Activated CD4-positive, alpha-beta T cell treated with anti-CD3 and anti-CD28 coated beads, Interleukin-2, amount 50 U/mL, for 1 hour (primary cell): ENCODE data around the gene SUSD5.
A peak's percentile ranks its signal among the peaks of the same experiment; 100 is the strongest.
"Not testable (repeated sequence)": the region's sequence is repeated elsewhere in the genome, so short reads cannot be mapped to it uniquely, and the experiment has no call there.

Source experiments
- DNase-seq: peaks from one replicate; pipeline ENCODE4 v3.0.0-alpha.2; 2020

Gene SUSD5

GRCh38 chr3:33146791-33147445 lies 71.7 kb downstream of the SUSD5 start:
- no peak for DNase-seq

DNA sequence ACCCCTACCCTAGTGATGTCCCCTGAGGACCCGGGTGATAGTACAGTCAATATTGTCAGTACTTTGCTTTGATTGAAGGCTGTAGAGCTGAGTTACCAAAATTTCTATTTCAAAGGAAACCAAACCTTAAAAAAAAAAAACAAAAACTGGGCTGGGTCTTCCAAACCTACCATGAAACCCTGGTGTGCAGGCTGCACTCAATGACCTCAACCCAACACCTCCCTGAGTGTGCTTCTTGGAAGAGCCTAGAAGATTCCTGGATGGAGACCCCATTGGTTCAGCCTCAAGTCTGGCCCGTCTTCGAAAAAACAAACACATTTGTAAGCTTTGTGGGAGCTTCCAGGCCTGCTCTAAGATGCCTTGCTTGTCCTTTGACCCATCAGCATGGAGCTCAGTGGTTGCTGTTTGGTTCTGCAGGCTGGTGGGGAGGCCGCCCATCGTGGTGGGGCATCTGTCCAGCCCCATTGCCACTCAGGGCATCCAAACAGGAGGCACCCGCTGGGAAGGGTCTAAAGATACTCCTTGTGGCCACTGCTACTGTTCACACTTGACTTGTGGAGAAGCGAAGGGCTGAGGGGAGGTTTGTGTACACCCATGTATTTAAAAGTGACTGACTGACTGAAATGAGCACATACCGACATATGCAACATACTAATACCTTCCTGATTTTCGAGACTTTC lies 72.6 kb downstream of the SUSD5 start:
- no peak for DNase-seq

- no peak for DNase-seq
Measured at GRCh38 chr3:33145221-33145900, 73.2 kb downstream of the SUSD5 start.

- peak; percentile 10 for DNase-seq
Measured at GRCh38 chr3:33144433-33144832, 74.2 kb downstream of the SUSD5 start.

GRCh38 chr3:33141006-33141405 lies 77.6 kb downstream of the SUSD5 start:
- no peak for DNase-seq

GRCh38 chr3:33139996-33140395 lies 78.6 kb downstream of the SUSD5 start:
- DNase-seq = no peak

DNA sequence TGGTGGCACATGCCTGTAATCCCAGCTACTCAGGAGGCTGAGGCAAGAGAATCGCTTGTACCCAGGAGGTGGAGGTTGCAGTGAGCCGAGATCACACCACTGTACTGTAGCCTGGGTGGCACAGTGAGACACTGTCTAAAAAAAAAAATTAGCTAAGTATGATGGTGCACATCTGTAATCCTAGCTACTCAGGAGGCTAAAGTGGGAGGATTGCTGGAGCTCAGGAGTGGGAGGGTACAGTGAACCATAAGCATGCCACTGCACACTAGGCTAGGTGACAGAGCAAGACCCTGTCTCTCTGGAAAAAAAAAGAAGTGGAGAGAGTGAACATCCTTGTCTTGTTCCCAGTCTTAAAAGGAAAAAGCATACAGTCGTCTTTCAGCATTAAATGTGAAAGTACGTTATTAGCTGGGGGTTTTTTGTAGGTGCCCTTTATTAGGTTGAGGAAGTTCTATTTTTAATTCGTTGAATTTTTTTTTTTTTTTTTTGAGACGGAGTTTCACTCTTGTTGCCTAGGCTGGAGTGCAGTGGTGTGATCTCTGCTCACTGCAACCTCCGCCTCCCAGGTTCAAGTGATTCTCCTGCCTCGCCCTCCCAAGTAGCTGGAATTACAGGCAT lies 79.5 kb downstream of the SUSD5 start:
- DNase-seq = not testable (repeated sequence)

DNA sequence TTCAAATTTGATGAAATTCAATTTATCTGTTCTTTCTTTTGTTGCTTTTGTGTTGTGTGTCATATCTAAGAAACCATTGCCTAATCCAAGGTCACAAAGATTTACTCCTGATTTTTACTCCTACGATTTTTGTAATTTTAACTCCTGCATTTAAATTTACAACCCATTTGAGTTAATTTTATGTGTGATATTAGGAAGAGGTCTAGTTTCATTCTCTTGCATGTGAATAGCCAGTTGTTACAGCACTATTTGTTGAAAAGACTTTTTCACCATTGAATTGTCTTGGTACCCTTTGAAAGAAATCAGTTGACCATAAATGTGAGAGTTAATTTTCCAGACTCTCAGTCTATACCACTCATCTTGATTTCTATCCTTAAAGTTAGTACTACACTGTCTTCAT lies 80.9 kb downstream of the SUSD5 start:
- DNase-seq = no peak

GRCh38 chr3:33134026-33134625 lies 84.5 kb downstream of the SUSD5 start:
- no peak for DNase-seq

DNA sequence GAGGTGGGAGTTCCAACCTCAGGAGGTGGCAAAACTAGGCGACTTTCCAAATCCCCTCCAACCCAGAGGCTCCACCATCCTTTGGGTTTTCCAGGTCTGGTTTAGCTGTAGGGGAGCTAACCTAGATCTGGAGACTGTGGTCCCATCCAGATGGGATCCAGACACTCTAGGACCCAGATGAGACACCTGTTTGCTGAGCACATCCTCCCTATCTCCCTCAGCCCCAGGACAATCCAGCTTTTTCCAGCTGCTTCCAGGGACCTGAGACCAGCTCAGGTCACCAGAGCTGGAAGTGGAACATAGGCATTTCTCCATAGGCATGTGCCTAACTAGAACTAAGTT lies 86.6 kb downstream of the SUSD5 start:
- DNase-seq = no peak

- DNase-seq = peak; percentile 14
Measured at GRCh38 chr3:33131331-33132018, 87.1 kb downstream of the SUSD5 start.

DNA sequence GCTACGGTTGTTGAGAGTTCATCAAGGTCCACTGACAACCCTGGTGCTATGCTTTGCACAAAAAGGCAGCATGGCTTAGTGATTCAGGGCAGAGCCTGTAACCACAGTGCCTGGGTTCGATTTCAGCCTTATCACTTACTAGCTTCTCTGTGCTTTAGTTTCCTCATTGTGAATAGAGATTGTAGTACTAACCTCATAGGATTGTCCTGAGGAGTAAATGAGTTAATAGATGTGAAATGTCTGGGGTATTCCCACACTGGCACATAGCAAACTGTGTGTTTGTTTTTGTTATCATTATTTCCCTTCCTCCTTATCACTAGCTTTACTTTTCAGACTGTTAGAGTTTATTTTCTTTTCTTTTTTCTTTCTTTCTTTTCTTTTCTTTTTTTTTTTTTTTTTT lies 88.5 kb downstream of the SUSD5 start:
- no peak for DNase-seq

- no peak for DNase-seq
Measured at GRCh38 chr3:33128706-33129105, 89.9 kb downstream of the SUSD5 start.

DNA sequence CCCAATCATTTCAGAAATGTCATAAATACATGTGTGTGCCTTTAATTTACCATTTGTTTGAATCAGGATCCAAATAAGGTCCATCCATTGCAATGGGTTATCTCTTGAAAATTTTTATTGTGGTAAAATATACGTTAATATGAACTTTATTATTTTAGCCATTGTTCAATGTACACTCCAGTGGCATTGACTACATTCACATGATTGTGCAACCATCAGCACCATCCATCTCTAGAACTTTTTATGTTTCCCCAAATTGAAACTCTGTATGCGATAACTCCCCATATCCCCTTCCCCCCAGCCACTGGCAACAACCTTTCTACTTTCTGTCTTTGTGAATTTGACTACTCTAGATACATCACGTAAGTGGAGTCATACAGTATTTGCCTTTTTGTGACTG lies 92.8 kb downstream of the SUSD5 start:
- no peak for DNase-seq

GRCh38 chr3:33124638-33125037 lies 94.0 kb downstream of the SUSD5 start:
- no peak for DNase-seq

DNA sequence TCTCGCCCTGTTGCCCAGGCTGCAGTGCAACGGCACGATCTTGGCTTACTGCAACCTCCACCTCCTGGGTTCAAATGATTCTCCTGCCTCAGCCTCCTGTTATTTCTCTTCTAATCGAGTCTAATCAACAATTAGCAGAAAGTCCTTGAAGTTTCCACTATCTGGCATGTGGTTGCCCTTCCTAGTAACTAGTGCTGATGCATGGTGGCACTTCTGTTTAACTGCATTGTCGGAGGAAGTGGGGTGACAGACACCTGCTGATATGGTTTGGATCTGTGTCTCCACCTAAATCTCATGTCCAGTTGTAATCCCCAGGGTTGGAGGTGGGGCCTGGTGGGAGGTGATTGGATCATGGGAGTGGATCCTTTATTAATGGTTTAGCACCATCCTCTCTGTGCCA lies 95.6 kb downstream of the SUSD5 start:
- no peak for DNase-seq

GRCh38 chr3:33119891-33120290 lies 98.7 kb downstream of the SUSD5 start:
- DNase-seq = no peak

DNA sequence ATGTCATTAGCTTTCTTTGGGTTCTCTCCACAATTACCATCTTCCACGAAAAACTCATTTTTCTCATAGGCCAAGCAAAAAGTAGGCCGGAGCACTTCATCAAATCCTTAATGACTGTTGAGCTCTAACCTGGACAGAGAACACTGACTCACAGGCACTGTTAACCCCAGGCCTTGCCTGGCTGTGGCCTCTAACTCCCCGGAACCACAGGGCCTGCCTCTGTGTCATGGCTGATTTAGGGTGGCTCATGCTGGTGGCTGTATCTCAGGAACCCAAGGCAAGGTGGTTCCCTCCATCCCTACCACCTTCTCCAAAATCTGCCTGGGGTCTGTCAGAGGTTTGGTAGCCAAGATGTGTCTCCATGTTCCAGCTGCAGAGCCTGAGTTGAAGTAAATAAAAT lies 101.1 kb downstream of the SUSD5 start:
- DNase-seq = no peak

DNA sequence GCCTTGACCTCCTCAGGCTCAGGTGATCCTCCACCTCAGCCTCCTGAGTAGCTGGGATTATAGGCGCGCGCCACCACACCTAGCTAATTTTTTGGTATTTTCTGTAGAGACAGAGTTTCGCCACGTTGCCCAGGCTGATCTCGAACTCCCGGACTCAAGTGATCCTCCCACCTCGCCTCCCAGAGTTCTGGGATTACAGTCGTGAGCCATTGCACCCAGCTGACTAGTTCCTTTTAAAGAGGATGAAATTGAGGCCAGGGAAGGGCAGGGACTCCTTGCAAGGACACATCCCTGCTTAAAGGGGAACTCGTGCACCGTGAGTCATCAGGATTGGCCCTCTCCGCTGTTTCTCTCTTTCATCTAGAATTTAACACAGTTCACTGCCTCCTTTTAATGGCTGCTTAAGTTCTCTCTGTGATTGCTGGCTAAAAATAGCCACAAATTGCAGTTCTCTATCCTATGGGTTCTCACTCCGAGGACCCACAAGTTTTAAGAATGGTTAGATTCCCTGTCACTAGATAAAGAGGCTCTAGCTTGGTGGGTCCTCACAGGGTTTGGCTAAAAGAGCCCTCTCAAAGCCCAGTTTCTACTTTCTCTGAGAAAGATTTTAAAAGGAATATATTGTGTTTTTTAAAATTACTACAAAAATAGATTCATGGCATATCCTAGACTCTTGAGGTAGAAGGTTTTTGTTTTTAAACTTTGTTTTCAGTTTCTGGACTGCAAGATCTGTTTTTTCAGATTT lies 103.4 kb downstream of the SUSD5 start:
- no peak for DNase-seq

- no peak for DNase-seq
Measured at GRCh38 chr3:33114622-33115023, 104.0 kb downstream of the SUSD5 start.

DNA sequence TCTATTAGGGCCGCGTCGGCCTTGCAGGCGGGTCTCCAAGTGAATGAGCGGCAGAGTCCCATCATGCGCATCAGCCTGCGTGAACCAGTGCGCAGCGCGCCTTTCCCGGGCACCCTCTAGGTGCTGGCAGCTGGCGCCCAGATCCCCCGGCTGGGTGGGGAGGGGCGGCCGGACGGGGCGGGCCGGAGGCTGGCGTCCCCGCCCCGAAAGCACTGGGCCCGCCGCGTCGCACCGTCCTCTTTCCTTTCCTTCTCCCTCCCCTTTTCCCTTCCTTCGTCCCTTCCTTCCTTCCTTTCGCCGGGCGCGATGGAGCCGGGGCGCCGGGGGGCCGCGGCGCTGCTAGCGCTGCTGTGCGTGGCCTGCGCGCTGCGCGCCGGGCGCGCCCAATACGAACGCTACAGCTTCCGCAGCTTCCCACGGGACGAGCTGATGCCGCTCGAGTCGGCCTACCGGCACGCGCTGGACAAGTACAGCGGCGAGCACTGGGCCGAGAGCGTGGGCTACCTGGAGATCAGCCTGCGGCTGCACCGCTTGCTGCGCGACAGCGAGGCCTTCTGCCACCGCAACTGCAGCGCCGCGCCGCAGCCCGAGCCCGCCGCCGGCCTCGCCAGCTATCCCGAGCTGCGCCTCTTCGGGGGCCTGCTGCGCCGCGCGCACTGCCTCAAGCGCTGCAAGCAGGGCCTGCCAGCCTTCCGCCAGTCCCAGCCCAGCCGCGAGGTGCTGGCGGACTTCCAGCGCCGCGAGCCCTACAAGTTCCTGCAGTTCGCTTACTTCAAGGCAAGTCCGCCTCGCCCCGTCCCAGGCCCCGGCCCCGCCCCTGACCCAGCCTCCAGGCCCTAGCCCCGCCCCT lies 104.6 kb downstream of the SUSD5 start, which contains the start of gene CRTAP:
TSS of gene CRTAP (plus strand) at position 243 of the 850 bp plus-strand sequence. CDS start at position 307, 64 bp downstream.
- DNase-seq = peak; percentile 81
